ENCODE results near the gene SLC66A1. TPM values are rescaled to one million over a fixed set of nuclear protein-coding genes. Genes with fewer than 3 reads are reported as not detected.

SLC66A1 gene
- total and polyA plus RNA-seq, 2 donors (not counting 3 experiments of a cell fraction or from before 2014, with no cell fraction given), result 15.3 to 32.6 TPM

GRCh38 chr1:19343617-19344350 is 31.7 kb downstream of the SLC66A1 start:
- no peak for FAIRE-seq
- no peaks in the 10 kb centered on the region for H3K9me3 ChIP-seq (replicated peaks; ENCODE audit: control insufficient read depth, insufficient read depth, low read length)
- BruUV-seq (replicated peaks), result no TSS peak
- dilution Hi-C loops (cut with MboI; ENCODE audit: extremely low pct_ligation_motif_present, low sequenced_read_pairs) (no loop called here), intact Hi-C loops (cut with micrococcal nuclease) (loop anchor here (1.0 to 5.0 kb wide), 4 partner anchors 91 to 310 kb away; partner anchors contain the start of genes CAPZB, EMC1 and MRTO4)
- no peak overlapping the region for H3K27ac ChIP-seq (ENCODE audit: insufficient read depth, low read depth, low read length)
- DNase-seq (ENCODE audit: low read depth, low spot score), result no peak
- no peaks in the 10 kb centered on the region for H3K27me3 ChIP-seq (ENCODE audit: control insufficient read depth in 2 of 2, insufficient read depth in 2 of 2, low read length in 2 of 2)
- H3K9me1 ChIP-seq (replicated peaks; ENCODE audit: control insufficient read depth, extremely low read depth, insufficient read depth, low read length), result no peaks in the 10 kb centered on the region
- TF ChIP-seq CTCF (IDR thresholded peaks at IDR 0.05; ENCODE audit: extremely low read depth in 1 of 2, insufficient read depth in 1 of 2, low read depth in 1 of 2, low read length in 2 of 2) (no peak), GATA2 (IDR thresholded peaks at IDR 0.05; ENCODE audit: insufficient read depth, insufficient read length, low read depth, low read length) (no peak)
- H2AFZ ChIP-seq (ENCODE audit: low read depth, low read length), result no peak overlapping the region
- no peak overlapping the region for H3K4me3 ChIP-seq (replicated peaks in 1 of 3; ENCODE audit: insufficient read depth in 1 of 3, low read depth in 1 of 3, low read length in 3 of 3)
- POLR2A ChIA-PET, result no interaction called here
- H3K36me3 ChIP-seq (ENCODE audit: control insufficient read depth in 2 of 2, extremely low read depth in 1 of 2, insufficient read depth in 2 of 2, low read length in 2 of 2), result peaks cover 3 to 42% of the 10 kb centered on the region in 2 experiments
- H3K4me1 ChIP-seq (ENCODE audit: control insufficient read depth, extremely low read depth, insufficient read depth, low read length), result no peaks in the 10 kb centered on the region
- CTCF ChIA-PET, result interaction anchor here (0.7 to 10.6 kb wide), 9 partner anchors 16 to 318 kb away, joined by 3 to 99 read pairs (median 4); no protein-coding TSS in a partner anchor
- no peak overlapping the region for H3K9ac ChIP-seq (replicated peaks; ENCODE audit: extremely low read depth, insufficient read depth, low read length)
- H4K20me1 ChIP-seq (replicated peaks; ENCODE audit: control insufficient read depth, extremely low read depth, insufficient read depth, low read length), result no peaks in the 10 kb centered on the region
- H3K79me2 ChIP-seq (ENCODE audit: control insufficient read depth, insufficient read depth, low read length), result no peaks in the 10 kb centered on the region
- H3K4me2 ChIP-seq (ENCODE audit: insufficient read depth, low read length), result no peak overlapping the region

- H3K36me3 ChIP-seq (ENCODE audit: control insufficient read depth in 2 of 2, extremely low read depth in 1 of 2, insufficient read depth in 2 of 2, low read length in 2 of 2), result peaks cover 3 to 47% of the 10 kb centered on the region in 2 experiments
- H3K9me1 ChIP-seq (replicated peaks; ENCODE audit: control insufficient read depth, extremely low read depth, insufficient read depth, low read length), result no peaks in the 10 kb centered on the region
- H3K4me1 ChIP-seq (ENCODE audit: control insufficient read depth, extremely low read depth, insufficient read depth, low read length), result no peaks in the 10 kb centered on the region
- CTCF ChIA-PET, result interaction anchor here (0.7 to 10.6 kb wide), 9 partner anchors 17 to 318 kb away, joined by 3 to 99 read pairs (median 4); no protein-coding TSS in a partner anchor
- peak; percentile 83 to 91 for TF ChIP-seq CTCF (IDR thresholded peaks at IDR 0.05; ENCODE audit: extremely low read depth in 1 of 2, insufficient read depth in 1 of 2, low read depth in 1 of 2, low read length in 2 of 2)
- no peak for TF ChIP-seq MYC (IDR thresholded peaks at IDR 0.05; ENCODE audit: low read depth, low read length)
- no peaks in the 10 kb centered on the region for H4K20me1 ChIP-seq (replicated peaks; ENCODE audit: control insufficient read depth, extremely low read depth, insufficient read depth, low read length)
- no peaks in the 10 kb centered on the region for H3K27me3 ChIP-seq (ENCODE audit: control insufficient read depth in 2 of 2, insufficient read depth in 2 of 2, low read length in 2 of 2)
- no peak overlapping the region for H2AFZ ChIP-seq (ENCODE audit: low read depth, low read length)
- FAIRE-seq (peak; percentile 61), DNase-seq (ENCODE audit: low read depth, low spot score) (peak; percentile 43)
- dilution Hi-C loops (cut with MboI; ENCODE audit: extremely low pct_ligation_motif_present, low sequenced_read_pairs), result no loop called here
- H3K9me3 ChIP-seq (replicated peaks; ENCODE audit: control insufficient read depth, insufficient read depth, low read length), result no peaks in the 10 kb centered on the region
- POLR2A ChIA-PET, result no interaction called here
- H3K4me3 ChIP-seq (replicated peaks in 1 of 3; ENCODE audit: insufficient read depth in 1 of 3, low read depth in 1 of 3, low read length in 3 of 3), result no peak overlapping the region
- no peak overlapping the region for H3K9ac ChIP-seq (replicated peaks; ENCODE audit: extremely low read depth, insufficient read depth, low read length)
- H3K4me2 ChIP-seq (ENCODE audit: insufficient read depth, low read length), result no peak overlapping the region
- H3K27ac ChIP-seq (ENCODE audit: insufficient read depth, low read depth, low read length), result no peak overlapping the region
- intact Hi-C loops (cut with micrococcal nuclease), result loop anchor here (1.0 to 5.0 kb wide), 4 partner anchors 92 to 309 kb away; partner anchors contain the start of genes CAPZB, EMC1 and MRTO4
- no peaks in the 10 kb centered on the region for H3K79me2 ChIP-seq (ENCODE audit: control insufficient read depth, insufficient read depth, low read length)
- BruUV-seq (replicated peaks), result no TSS peak
Measured at GRCh38 chr1:19344372-19344810, 32.3 kb downstream of the SLC66A1 start.

Data from endothelial cell of umbilical vein (primary cell).